GM12878 (cell line): Measurements from ENCODE around the gene EYS. TPM values are rescaled to one million over a fixed set of nuclear protein-coding genes. Genes with fewer than 3 reads are reported as not detected.

Experiments
- ATAC-seq: fragments of 200-7000 bp; cut with Tn5 transposase; 3 replicates; pipeline ENCODE4 v1.9.1; 2020; ENCODE audit warnings: mild to moderate bottlenecking, moderate library complexity
- BruUV-seq: library from RNA; stranded (reverse); fragments of 400-500 nt; replicated peaks from 2 replicates; lab custom pipeline; 2021; lab: Mats Ljungman, UMichigan
- CTCF ChIA-PET: fragments of 300-600 bp; sonication (Branson Sonifier 250); formaldehyde crosslinking; extraction: SDS; loops from one replicate; lab custom pipeline; 2021; ENCODE audit warnings: inconsistent platforms; lab: Yijun Ruan, JAX
- POLR2A ChIA-PET: fragments of 350-600 bp; formaldehyde crosslinking; extraction: SDS; loops from one replicate; lab custom pipeline; 2021; ENCODE audit warnings: inconsistent platforms; lab: Charles Lee
- RAD21 ChIA-PET: fragments of 300-600 bp; sonication (Branson Sonifier 250); formaldehyde crosslinking; loops from one replicate; lab custom pipeline; 2023; ENCODE audit warnings: antibody characterized with exemption; ENCODE audit not compliant: unreplicated experiment; lab: Charles Lee
- SMC1A ChIA-PET: fragments of 300-600 bp; sonication (Branson Sonifier 250); formaldehyde crosslinking; loops from one replicate; lab custom pipeline; 2023; ENCODE audit not compliant: unreplicated experiment, uncharacterized antibody; lab: Charles Lee
- DNase-seq: peaks from one replicate; pipeline ENCODE4 v3.0.0-alpha.2; 2011; ENCODE audit warnings: low read depth, low spot score
- FAIRE-seq: peaks from 3 replicates; lab custom pipeline; 2011; peaks lifted over from hg19 to GRCh38; lab: Jason Lieb, UNC
- H2AFZ ChIP-seq: 2 replicates; pipeline ENCODE4 v1.6.0; 2011; ENCODE audit warnings: low read depth, low read length, control low read depth; ENCODE audit not compliant: control insufficient read depth
- H3K27ac ChIP-seq: 2 replicates; pipeline ENCODE4 v1.5.1; 2011; ENCODE audit warnings: control low read depth; ENCODE audit not compliant: control insufficient read depth, insufficient read depth
- H3K27me3 ChIP-seq, 2 experiments: replicated peaks in 1 of 2; 2 replicates each; pipeline versions ENCODE4 v1.6.0 to v1.6.1; 2011; ENCODE audit warnings: low read length in 1 of 2; ENCODE audit not compliant: control insufficient read depth in 2 of 2, insufficient read depth in 2 of 2
- H3K36me3 ChIP-seq, 2 experiments: 2 replicates each; pipeline ENCODE4 v1.5.1; 2011; ENCODE audit warnings: low read length in 1 of 2; ENCODE audit not compliant: control insufficient read depth in 2 of 2, insufficient read depth in 2 of 2
- H3K4me1 ChIP-seq: 2 replicates; pipeline ENCODE4 v1.6.1; 2011; ENCODE audit warnings: mild to moderate bottlenecking, low read length, moderate library complexity, mixed read lengths; ENCODE audit not compliant: control insufficient read depth, insufficient read depth
- H3K4me2 ChIP-seq: 2 replicates; pipeline ENCODE4 v1.6.0; 2011; ENCODE audit warnings: control low read depth; ENCODE audit not compliant: control insufficient read depth, insufficient read depth
- H3K4me3 ChIP-seq: fragments of 200-600 bp; sonication (generic); 2 replicates; pipeline ENCODE4 v1.5.1; 2016
- H3K79me2 ChIP-seq: 2 replicates; pipeline ENCODE4 v1.6.0; 2011; ENCODE audit warnings: low read length; ENCODE audit not compliant: control insufficient read depth, insufficient read depth
- H3K9ac ChIP-seq: 2 replicates; pipeline ENCODE4 v1.8.0; 2011; ENCODE audit warnings: low read length, control low read depth, mixed read lengths; ENCODE audit not compliant: control insufficient read depth, insufficient read depth
- H3K9me3 ChIP-seq: replicated peaks from 3 replicates; pipeline ENCODE4 v1.5.1; 2011; ENCODE audit warnings: mild to moderate bottlenecking, low read length; ENCODE audit not compliant: control insufficient read depth, insufficient read depth
- H4K20me1 ChIP-seq: 2 replicates; pipeline ENCODE4 v1.6.0; 2011; ENCODE audit not compliant: control insufficient read depth, insufficient read depth
- CEBPB ChIP-seq, 2 experiments: fragments of 150-350 bp in 1 of 2; IDR thresholded peaks; 2 replicates each; pipeline ENCODE4 v1.6.1; 2012 to 2014; ENCODE audit warnings: low read depth in 2 of 2, low read length in 2 of 2, borderline replicate concordance in 1 of 2, inconsistent platforms in 1 of 2
- CHD1 ChIP-seq: IDR thresholded peaks from 2 replicates; pipeline ENCODE4 v1.6.1; 2012; ENCODE audit warnings: low read depth, low read length, improper control_type of control experiment
- CHD4 ChIP-seq: fragments of 200-600 bp; sonication (generic); IDR thresholded peaks from 2 replicates; pipeline ENCODE4 v1.6.1; 2016; ENCODE audit warnings: mild to moderate bottlenecking
- EGR1 ChIP-seq, 2 experiments: IDR thresholded peaks; 1 replicate in 1 of 2; 2 replicates in 1 of 2; pipeline ENCODE4 v1.6.1; 2011 to 2012; ENCODE audit warnings: low read depth in 2 of 2, low read length in 2 of 2, borderline replicate concordance in 1 of 2, mild to moderate bottlenecking in 1 of 2, moderate library complexity in 1 of 2
- GATAD2B ChIP-seq: fragments of 450-650 bp; conservative IDR thresholded peaks from 2 replicates; pipeline ENCODE4 v1.6.1; 2017; ENCODE audit warnings: low read depth, mild to moderate bottlenecking, moderate library complexity
- HCFC1 ChIP-seq: fragments of 150-350 bp; IDR thresholded peaks from 2 replicates; pipeline ENCODE4 v1.6.1; 2014; ENCODE audit warnings: low read length
- JUNB ChIP-seq: IDR thresholded peaks from 2 replicates; pipeline ENCODE4 v1.6.1; 2016; ENCODE audit warnings: antibody characterized with exemption, mild to moderate bottlenecking
- PAX8 ChIP-seq: fragments of 450-650 bp; IDR thresholded peaks from 2 replicates; pipeline ENCODE4 v1.6.1; 2017; ENCODE audit warnings: mild to moderate bottlenecking, moderate library complexity
- SMAD1 ChIP-seq: fragments of 450-650 bp; IDR thresholded peaks from 2 replicates; pipeline ENCODE4 v1.6.1; 2018; ENCODE audit warnings: mild to moderate bottlenecking, low read depth; ENCODE audit not compliant: partially characterized antibody
- TARDBP ChIP-seq: IDR thresholded peaks from 2 replicates; pipeline ENCODE4 v1.6.1; 2016; ENCODE audit warnings: borderline replicate concordance
- WGBS: methylation state at CpG from one replicate; pipeline ENCODE4 v1.1.6; 2016; ENCODE audit warnings: low lambda C conversion rate; ENCODE audit not compliant: insufficient replicate concordance, insufficient coverage; ENCODE audit errors: missing lambda C conversion rate; 5-methylcytosine and 5-hydroxymethylcytosine counted together
- in situ Hi-C: fragments of 300-500 bp; cut with MboI; formaldehyde crosslinking; loops from 9 replicates; pipeline ENCODE4 v1.14.3; 2018; ENCODE audit warnings: mixed read lengths
- intact Hi-C: fragments of 100-400 bp; cut with micrococcal nuclease; formaldehyde crosslinking; loops from one replicate; pipeline ENCODE4 v1.14.2; 2022; ENCODE audit not compliant: unreplicated experiment
- polyA plus RNA-seq, 11 experiments: library from polyadenylated mRNA; depleted of rRNA in 4 of 11; unstranded in 6 of 11; stranded (reverse) in 5 of 11; fragments of >200 nt; fragmentation: Nextera tagmentation in 4 of 11; fragmentation: Illumina TruSeq in 1 of 11; extraction: Ambion mirVana in 4 of 11; extraction: Trizol in 1 of 11; gene quantifications; 1 replicate in 1 of 11; 2 replicates in 10 of 11; pipeline versions ENCODE4 v1.2.1 to v1.2.3, GENCODE V29; 2011 to 2016; ENCODE audit warnings: inconsistent platforms in 2 of 11, missing spikeins in 2 of 11, low read depth in 1 of 11
- total RNA-seq, 4 experiments: library from RNA; depleted of rRNA in 3 of 4; stranded (reverse); fragments of >200 nt in 3 of 4; fragmentation: Illumina TruSeq in 1 of 4; extraction: Trizol in 1 of 4; gene quantifications; 2 replicates each; pipeline versions ENCODE4 v1.2.1 to v1.2.3, GENCODE V29; 2013 to 2021
- TF ChIP-seq, protein P1 (sequence below): IDR thresholded peaks from 2 replicates; pipeline ENCODE4 v1.6.1; 2012; ENCODE audit warnings: low read length, inconsistent platforms
- TF ChIP-seq, protein P2 (sequence below): fragments of 450-650 bp; IDR thresholded peaks from 2 replicates; pipeline ENCODE4 v1.6.1; 2017; ENCODE audit warnings: low read depth, mild to moderate bottlenecking, moderate library complexity
- TF ChIP-seq, protein P3 (sequence below), 3 experiments: IDR thresholded peaks in 2 of 3; conservative IDR thresholded peaks in 1 of 3; 2 replicates each; pipeline ENCODE4 v1.5.1; 2011; ENCODE audit warnings: low read depth in 3 of 3, low read length in 3 of 3, mild to moderate bottlenecking in 3 of 3, control low read depth in 2 of 3, moderate library complexity in 2 of 3, inconsistent platforms in 1 of 3, mixed read lengths in 1 of 3; ENCODE audit not compliant: control insufficient read depth in 2 of 3, insufficient read depth in 1 of 3; ENCODE audit errors: extremely low read depth in 1 of 3
- TF ChIP-seq, protein P4 (sequence below): fragments of 450-650 bp; IDR thresholded peaks from 2 replicates; pipeline ENCODE4 v1.6.1; 2018; ENCODE audit warnings: borderline replicate concordance, mild to moderate bottlenecking; ENCODE audit not compliant: partially characterized antibody

Gene EYS
- total and polyA plus RNA-seq, 10 of the 15 experiments (the other 5 are each of a cell fraction or from before 2014, with no cell fraction given), result under 0.01 to 0.14 (median 0.02) TPM; not detected in 1

GRCh38 chr6:64984948-64985347, 722.1 kb downstream of the EYS start:
- H3K79me2 ChIP-seq, result no peaks in the 10 kb centered on the region
- CTCF ChIA-PET, result no interaction called here
- BruUV-seq, result no TSS peak
- SMC1A ChIA-PET, result no interaction called here
- H3K27me3 ChIP-seq, result no peaks in the 10 kb centered on the region
- no peak for FAIRE-seq
- no peak overlapping the region for H3K27ac ChIP-seq
- 5% methylated on average over 1 of the region's 1 CpG for WGBS
- intact Hi-C loops (no loop called here), in situ Hi-C loops (no loop called here)
- RAD21 ChIA-PET, result no interaction called here
- no peak overlapping the region for H3K4me2 ChIP-seq
- DNase-seq, result no peak
- no peaks in the 10 kb centered on the region for H4K20me1 ChIP-seq
- no peak overlapping the region for H3K9ac ChIP-seq
- ATAC-seq, result no peak
- H3K9me3 ChIP-seq, result no peaks in the 10 kb centered on the region
- H3K36me3 ChIP-seq, result no peaks in the 10 kb centered on the region
- H3K4me1 ChIP-seq, result no peaks in the 10 kb centered on the region
- H3K4me3 ChIP-seq, result no peak overlapping the region
- no peak overlapping the region for H2AFZ ChIP-seq
- POLR2A ChIA-PET, result no interaction called here
- no peak for TF ChIP-seq JUNB
- no peak for TF ChIP-seq CHD4
- TF ChIP-seq, protein P1, sequence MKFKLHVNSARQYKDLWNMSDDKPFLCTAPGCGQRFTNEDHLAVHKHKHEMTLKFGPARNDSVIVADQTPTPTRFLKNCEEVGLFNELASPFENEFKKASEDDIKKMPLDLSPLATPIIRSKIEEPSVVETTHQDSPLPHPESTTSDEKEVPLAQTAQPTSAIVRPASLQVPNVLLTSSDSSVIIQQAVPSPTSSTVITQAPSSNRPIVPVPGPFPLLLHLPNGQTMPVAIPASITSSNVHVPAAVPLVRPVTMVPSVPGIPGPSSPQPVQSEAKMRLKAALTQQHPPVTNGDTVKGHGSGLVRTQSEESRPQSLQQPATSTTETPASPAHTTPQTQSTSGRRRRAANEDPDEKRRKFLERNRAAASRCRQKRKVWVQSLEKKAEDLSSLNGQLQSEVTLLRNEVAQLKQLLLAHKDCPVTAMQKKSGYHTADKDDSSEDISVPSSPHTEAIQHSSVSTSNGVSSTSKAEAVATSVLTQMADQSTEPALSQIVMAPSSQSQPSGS, result no peak
- TF ChIP-seq, protein P2, sequence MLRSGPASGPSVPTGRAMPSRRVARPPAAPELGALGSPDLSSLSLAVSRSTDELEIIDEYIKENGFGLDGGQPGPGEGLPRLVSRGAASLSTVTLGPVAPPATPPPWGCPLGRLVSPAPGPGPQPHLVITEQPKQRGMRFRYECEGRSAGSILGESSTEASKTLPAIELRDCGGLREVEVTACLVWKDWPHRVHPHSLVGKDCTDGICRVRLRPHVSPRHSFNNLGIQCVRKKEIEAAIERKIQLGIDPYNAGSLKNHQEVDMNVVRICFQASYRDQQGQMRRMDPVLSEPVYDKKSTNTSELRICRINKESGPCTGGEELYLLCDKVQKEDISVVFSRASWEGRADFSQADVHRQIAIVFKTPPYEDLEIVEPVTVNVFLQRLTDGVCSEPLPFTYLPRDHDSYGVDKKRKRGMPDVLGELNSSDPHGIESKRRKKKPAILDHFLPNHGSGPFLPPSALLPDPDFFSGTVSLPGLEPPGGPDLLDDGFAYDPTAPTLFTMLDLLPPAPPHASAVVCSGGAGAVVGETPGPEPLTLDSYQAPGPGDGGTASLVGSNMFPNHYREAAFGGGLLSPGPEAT, result no peak
- no peak for TF ChIP-seq SMAD1
- TF ChIP-seq HCFC1, result no peak
- TF ChIP-seq GATAD2B, result no peak
- no peak for TF ChIP-seq PAX8
- TF ChIP-seq CHD1, result no peak
- TF ChIP-seq, protein P3, sequence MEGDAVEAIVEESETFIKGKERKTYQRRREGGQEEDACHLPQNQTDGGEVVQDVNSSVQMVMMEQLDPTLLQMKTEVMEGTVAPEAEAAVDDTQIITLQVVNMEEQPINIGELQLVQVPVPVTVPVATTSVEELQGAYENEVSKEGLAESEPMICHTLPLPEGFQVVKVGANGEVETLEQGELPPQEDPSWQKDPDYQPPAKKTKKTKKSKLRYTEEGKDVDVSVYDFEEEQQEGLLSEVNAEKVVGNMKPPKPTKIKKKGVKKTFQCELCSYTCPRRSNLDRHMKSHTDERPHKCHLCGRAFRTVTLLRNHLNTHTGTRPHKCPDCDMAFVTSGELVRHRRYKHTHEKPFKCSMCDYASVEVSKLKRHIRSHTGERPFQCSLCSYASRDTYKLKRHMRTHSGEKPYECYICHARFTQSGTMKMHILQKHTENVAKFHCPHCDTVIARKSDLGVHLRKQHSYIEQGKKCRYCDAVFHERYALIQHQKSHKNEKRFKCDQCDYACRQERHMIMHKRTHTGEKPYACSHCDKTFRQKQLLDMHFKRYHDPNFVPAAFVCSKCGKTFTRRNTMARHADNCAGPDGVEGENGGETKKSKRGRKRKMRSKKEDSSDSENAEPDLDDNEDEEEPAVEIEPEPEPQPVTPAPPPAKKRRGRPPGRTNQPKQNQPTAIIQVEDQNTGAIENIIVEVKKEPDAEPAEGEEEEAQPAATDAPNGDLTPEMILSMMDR (IDR thresholded peaks at IDR 0.05 in 2 of 3, conservative IDR thresholded peaks at IDR 0.05 in 1 of 3; ENCODE audit: control insufficient read depth in 2 of 3, extremely low read depth in 1 of 3, insufficient read depth in 1 of 3, low read depth in 3 of 3, low read length in 3 of 3), result no peak
- TF ChIP-seq EGR1 (IDR thresholded peaks at IDR 0.05; ENCODE audit: borderline replicate concordance in 1 of 2, low read depth in 2 of 2, low read length in 2 of 2), result no peak
- no peak for TF ChIP-seq TARDBP
- TF ChIP-seq, protein P4, sequence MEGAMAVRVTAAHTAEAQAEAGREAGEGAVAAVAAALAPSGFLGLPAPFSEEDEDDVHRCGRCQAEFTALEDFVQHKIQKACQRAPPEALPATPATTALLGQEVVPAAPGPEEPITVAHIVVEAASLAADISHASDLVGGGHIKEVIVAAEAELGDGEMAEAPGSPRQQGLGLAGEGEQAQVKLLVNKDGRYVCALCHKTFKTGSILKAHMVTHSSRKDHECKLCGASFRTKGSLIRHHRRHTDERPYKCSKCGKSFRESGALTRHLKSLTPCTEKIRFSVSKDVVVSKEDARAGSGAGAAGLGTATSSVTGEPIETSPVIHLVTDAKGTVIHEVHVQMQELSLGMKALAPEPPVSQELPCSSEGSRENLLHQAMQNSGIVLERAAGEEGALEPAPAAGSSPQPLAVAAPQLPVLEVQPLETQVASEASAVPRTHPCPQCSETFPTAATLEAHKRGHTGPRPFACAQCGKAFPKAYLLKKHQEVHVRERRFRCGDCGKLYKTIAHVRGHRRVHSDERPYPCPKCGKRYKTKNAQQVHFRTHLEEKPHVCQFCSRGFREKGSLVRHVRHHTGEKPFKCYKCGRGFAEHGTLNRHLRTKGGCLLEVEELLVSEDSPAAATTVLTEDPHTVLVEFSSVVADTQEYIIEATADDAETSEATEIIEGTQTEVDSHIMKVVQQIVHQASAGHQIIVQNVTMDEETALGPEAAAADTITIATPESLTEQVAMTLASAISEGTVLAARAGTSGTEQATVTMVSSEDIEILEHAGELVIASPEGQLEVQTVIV, result no peak
- no peak for TF ChIP-seq CEBPB (IDR thresholded peaks at IDR 0.05; ENCODE audit: borderline replicate concordance in 1 of 2, low read depth in 2 of 2, low read length in 2 of 2)
